Nephron (organoid): ENCODE data around the gene KCNIP4.

Experiments used
- H3K27ac Mint-ChIP-seq, 3 experiments: 2 replicates each; pipeline ENCODE4 v1.8.0; 2020; ENCODE audit warnings: mixed read lengths in 3 of 3, mild to moderate bottlenecking in 2 of 3, moderate library complexity in 1 of 3
- H3K27me3 Mint-ChIP-seq: 2 replicates; pipeline ENCODE4 v1.8.0; 2021; ENCODE audit warnings: low read depth, mild to moderate bottlenecking, moderate library complexity, mixed read lengths
- H3K36me3 Mint-ChIP-seq: 2 replicates; pipeline ENCODE4 v1.8.0; 2020; ENCODE audit warnings: low read depth, mixed read lengths
- H3K4me1 Mint-ChIP-seq: 2 replicates; pipeline ENCODE4 v1.8.0; 2020; ENCODE audit warnings: mixed read lengths
- H3K4me3 Mint-ChIP-seq, 3 experiments: 2 replicates each; pipeline ENCODE4 v1.8.0; 2020; ENCODE audit warnings: mild to moderate bottlenecking in 3 of 3, mixed read lengths in 3 of 3, moderate library complexity in 2 of 3
- H3K9me3 Mint-ChIP-seq: 2 replicates; pipeline ENCODE4 v1.8.0; 2020; ENCODE audit warnings: mixed read lengths
- CTCF ChIP-seq, 3 experiments: fragments of 200-600 bp; sonication (generic); IDR thresholded peaks; one replicate each; pipeline ENCODE4 v1.5.0; 2021; ENCODE audit warnings: antibody characterized with exemption in 3 of 3; ENCODE audit not compliant: unreplicated experiment in 3 of 3

KCNIP4 gene

DNA sequence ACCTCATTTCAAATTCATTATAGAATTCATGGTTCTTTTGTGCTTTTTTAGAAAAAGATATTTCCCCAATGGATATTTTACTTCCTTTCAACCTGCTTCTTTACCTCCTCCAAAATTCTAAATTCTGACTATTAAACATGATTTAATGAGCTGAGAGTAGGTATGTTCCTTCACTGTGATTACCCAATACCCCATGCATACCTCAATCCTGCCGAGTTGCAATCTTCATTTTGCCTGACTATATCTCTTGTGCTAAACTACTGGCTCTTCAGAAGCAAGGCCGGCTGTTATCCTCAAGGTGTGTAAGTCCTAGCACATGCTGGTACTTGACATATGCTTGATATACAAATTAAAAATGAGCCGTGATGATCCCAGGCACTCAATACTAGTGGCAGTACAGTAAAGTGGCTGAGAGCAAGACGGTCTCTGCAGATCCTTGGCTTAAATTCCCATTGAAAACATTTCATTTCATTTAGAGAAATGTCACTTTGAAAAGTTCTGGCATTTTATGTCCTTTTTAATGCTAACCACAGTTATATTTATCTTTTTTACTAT is 320.4 kb downstream of the KCNIP4 start:
- Mint-ChIP-seq H3K27me3 (no peaks in the 10 kb centered on the region), H3K27ac (no peak overlapping the region), H3K4me3 (no peak overlapping the region), H3K9me3 (no peaks in the 10 kb centered on the region), H3K36me3 (no peaks in the 10 kb centered on the region), H3K4me1 (no peaks in the 10 kb centered on the region)
- TF ChIP-seq CTCF (IDR thresholded peaks at IDR 0.05; ENCODE audit: unreplicated experiment in 3 of 3), result no peak

DNA sequence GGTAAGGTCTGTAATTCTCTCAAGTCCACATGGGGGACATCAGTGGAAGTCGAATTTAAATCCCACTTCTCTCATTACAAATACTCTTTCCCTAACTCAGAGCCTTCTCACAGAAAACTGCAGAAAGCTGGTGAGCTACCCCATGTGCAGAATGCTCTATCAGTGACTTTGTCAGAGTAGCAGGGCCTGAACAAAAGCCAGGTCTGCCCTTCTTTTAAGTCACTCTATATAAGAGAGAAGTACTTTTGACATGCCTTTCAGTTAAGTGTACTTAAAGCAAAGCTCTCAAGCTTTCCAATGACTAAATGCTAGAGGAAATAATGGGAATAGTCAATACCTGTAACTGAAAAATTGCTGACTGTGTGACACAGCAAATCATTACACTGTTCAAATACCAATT is 323.1 kb downstream of the KCNIP4 start:
- no peak overlapping the region for H3K27ac Mint-ChIP-seq
- H3K4me1 Mint-ChIP-seq, result no peaks in the 10 kb centered on the region
- no peak for TF ChIP-seq CTCF (IDR thresholded peaks at IDR 0.05; ENCODE audit: unreplicated experiment in 3 of 3)
- no peaks in the 10 kb centered on the region for H3K9me3 Mint-ChIP-seq
- H3K4me3 Mint-ChIP-seq, result no peak overlapping the region
- H3K27me3 Mint-ChIP-seq, result no peaks in the 10 kb centered on the region
- H3K36me3 Mint-ChIP-seq, result no peaks in the 10 kb centered on the region

DNA sequence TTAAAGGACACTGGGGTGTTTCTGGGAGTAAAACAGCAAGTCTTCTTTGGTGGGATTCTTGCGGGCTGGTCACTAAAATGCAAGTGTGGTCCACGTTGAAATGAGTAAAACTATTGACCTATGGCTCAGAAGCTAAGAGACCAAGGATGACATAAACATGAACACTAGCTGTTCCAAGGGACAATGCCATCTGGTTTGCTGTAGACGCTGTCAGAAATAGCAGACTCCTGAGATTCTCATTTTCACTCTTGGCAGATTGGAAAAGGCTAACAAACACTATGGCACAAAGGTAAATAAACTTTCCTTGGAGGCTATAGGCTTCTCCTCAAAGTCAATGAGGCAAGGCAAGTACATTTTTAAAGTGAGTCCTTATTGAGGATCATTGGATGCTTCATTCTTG is 343.6 kb downstream of the KCNIP4 start:
- Mint-ChIP-seq H3K9me3 (no peaks in the 10 kb centered on the region), H3K27me3 (no peaks in the 10 kb centered on the region), H3K4me3 (no peak overlapping the region), H3K27ac (no peak overlapping the region), H3K4me1 (no peaks in the 10 kb centered on the region), H3K36me3 (no peaks in the 10 kb centered on the region)
- no peak for TF ChIP-seq CTCF (IDR thresholded peaks at IDR 0.05; ENCODE audit: unreplicated experiment in 3 of 3)

- H3K36me3 Mint-ChIP-seq, result no peaks in the 10 kb centered on the region
- no peak overlapping the region for H3K4me3 Mint-ChIP-seq
- no peaks in the 10 kb centered on the region for H3K4me1 Mint-ChIP-seq
- H3K9me3 Mint-ChIP-seq, result no peaks in the 10 kb centered on the region
- TF ChIP-seq CTCF (IDR thresholded peaks at IDR 0.05; ENCODE audit: unreplicated experiment in 3 of 3), result no peak
- H3K27me3 Mint-ChIP-seq, result no peaks in the 10 kb centered on the region
- H3K27ac Mint-ChIP-seq, result no peak overlapping the region
Measured at GRCh38 chr4:21596521-21596920, 352.1 kb downstream of the KCNIP4 start.

DNA sequence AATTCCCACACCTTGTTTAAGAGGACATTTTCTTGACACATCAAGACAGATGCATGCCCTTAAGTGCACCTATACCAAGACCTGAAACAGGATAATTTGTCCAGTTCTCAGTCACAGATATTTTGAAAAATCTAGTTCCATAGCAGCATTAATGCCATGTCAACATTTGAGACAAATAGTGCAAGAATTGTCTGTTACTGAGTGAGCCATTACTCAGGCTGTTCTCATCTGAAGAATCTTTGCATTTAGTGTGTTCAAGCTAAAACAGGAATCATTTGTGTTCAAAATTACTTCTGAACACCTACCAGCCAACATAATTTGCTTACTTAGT is 354.9 kb downstream of the KCNIP4 start:
- H3K27me3 Mint-ChIP-seq, result no peaks in the 10 kb centered on the region
- no peak for TF ChIP-seq CTCF (IDR thresholded peaks at IDR 0.05; ENCODE audit: unreplicated experiment in 3 of 3)
- no peak overlapping the region for H3K27ac Mint-ChIP-seq
- no peak overlapping the region for H3K4me3 Mint-ChIP-seq
- no peaks in the 10 kb centered on the region for H3K4me1 Mint-ChIP-seq
- H3K9me3 Mint-ChIP-seq, result no peaks in the 10 kb centered on the region
- no peaks in the 10 kb centered on the region for H3K36me3 Mint-ChIP-seq

DNA sequence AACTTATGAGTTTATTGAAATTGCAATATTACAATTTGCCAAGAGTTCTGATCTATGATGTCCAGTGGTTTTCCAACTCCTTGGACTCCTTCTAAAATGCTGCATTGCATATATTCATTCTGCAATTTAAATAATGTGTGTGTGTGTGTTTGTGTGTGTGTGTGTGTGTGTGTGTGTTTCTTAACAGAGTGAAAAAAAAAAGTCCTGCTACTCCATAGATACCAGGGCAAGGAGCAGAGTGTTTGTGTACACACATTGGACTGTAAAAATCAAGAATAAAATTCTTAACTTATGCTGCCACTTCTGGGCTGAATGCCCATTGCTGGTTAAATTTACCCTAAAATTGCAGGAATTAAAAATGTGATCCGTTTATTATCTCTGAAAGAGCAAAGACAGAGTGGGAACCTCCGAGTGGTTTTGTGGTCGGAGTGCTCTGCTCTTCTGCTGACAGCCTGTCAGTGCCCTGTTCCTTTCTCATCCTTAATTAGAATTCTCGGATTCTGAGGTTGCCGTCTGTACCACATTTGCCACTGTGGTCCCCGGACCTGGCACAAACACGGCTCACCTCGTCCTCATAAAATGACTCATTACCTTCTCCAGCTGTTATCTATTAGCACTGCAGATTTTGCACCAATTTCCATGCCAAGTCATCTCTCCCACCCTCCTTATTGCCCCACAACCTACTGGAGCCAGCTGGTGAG is 355.5 kb downstream of the KCNIP4 start:
- no peak for TF ChIP-seq CTCF (IDR thresholded peaks at IDR 0.05; ENCODE audit: unreplicated experiment in 3 of 3)
- Mint-ChIP-seq H3K4me1 (no peaks in the 10 kb centered on the region), H3K27ac (no peak overlapping the region), H3K9me3 (no peaks in the 10 kb centered on the region), H3K27me3 (no peaks in the 10 kb centered on the region), H3K4me3 (no peak overlapping the region), H3K36me3 (no peaks in the 10 kb centered on the region)
